ENCODE data around the gene ARPIN.
"Not testable (repeated sequence)": the region's sequence is repeated elsewhere in the genome, so short reads cannot be mapped to it uniquely, and the experiment has no call there.

The ARPIN gene

GRCh38 chr15:89858661-89859458 lies 53.9 kb downstream of the ARPIN start:
- no peak for TF ChIP-seq CTCF (conservative IDR thresholded peaks at IDR 0.05)
- peak overlapping the region; percentile 91 for H3K27ac ChIP-seq

- no peak for TF ChIP-seq CTCF (conservative IDR thresholded peaks at IDR 0.05)
- H3K27ac ChIP-seq: peak overlapping the region; percentile 91
Measured at GRCh38 chr15:89857673-89858072, 55.1 kb downstream of the ARPIN start.

- H3K27ac ChIP-seq: peak overlapping the region; percentile 91
- no peak for TF ChIP-seq CTCF (conservative IDR thresholded peaks at IDR 0.05)
Measured at GRCh38 chr15:89855948-89856347, 56.8 kb downstream of the ARPIN start.

GRCh38 chr15:89854863-89855262 lies 57.9 kb downstream of the ARPIN start:
- H3K27ac ChIP-seq: not testable (repeated sequence)

GRCh38 chr15:89852342-89852995 lies 60.3 kb downstream of the ARPIN start:
- no peak for TF ChIP-seq CTCF (conservative IDR thresholded peaks at IDR 0.05)
- H3K27ac ChIP-seq: no peak overlapping the region

GRCh38 chr15:89851673-89852341 lies 60.9 kb downstream of the ARPIN start:
- no peak overlapping the region for H3K27ac ChIP-seq
- no peak for TF ChIP-seq CTCF (conservative IDR thresholded peaks at IDR 0.05)

GRCh38 chr15:89848970-89849292 lies 63.8 kb downstream of the ARPIN start:
- no peak overlapping the region for H3K27ac ChIP-seq
- no peak for TF ChIP-seq CTCF (conservative IDR thresholded peaks at IDR 0.05)
